ACC112 (cell line): Measurements from ENCODE around the gene PHF23.
A peak's percentile ranks its signal among the peaks of the same experiment; 100 is the strongest.

Source experiments
- H2AFZ ChIP-seq: fragments of 200-600 bp; sonication (generic); one replicate; pipeline ENCODE4 v1.6.0; 2017; ENCODE audit warnings: antibody characterized with exemption, low read length; ENCODE audit not compliant: unreplicated experiment
- H3K27ac ChIP-seq: fragments of 200-600 bp; sonication (generic); 2 replicates; pipeline ENCODE4 v1.5.1; 2014; ENCODE audit warnings: low read depth, mild to moderate bottlenecking, antibody characterized with exemption, low read length, moderate library complexity
- H3K27me3 ChIP-seq: fragments of 200-600 bp; sonication (generic); 2 replicates; pipeline ENCODE4 v1.6.1; 2014; ENCODE audit warnings: mild to moderate bottlenecking, antibody characterized with exemption, low read length, moderate library complexity, mixed read lengths; ENCODE audit not compliant: insufficient read depth
- H3K36me3 ChIP-seq: fragments of 200-600 bp; sonication (generic); 2 replicates; pipeline ENCODE4 v1.6.1; 2016; ENCODE audit warnings: mild to moderate bottlenecking, antibody characterized with exemption, low read length, moderate library complexity, mixed read lengths; ENCODE audit not compliant: insufficient read depth
- H3K4me1 ChIP-seq: fragments of 200-600 bp; sonication (generic); one replicate; pipeline ENCODE4 v1.6.1; 2016; ENCODE audit warnings: low read length, mixed read lengths; ENCODE audit not compliant: insufficient read depth, unreplicated experiment, control insufficient read depth
- H3K4me3 ChIP-seq: fragments of 200-600 bp; sonication (generic); 2 replicates; pipeline ENCODE4 v1.5.1; 2014; ENCODE audit warnings: mild to moderate bottlenecking, low read depth, low read length
- H3K79me2 ChIP-seq: fragments of 200-600 bp; sonication (generic); one replicate; pipeline ENCODE4 v1.6.0; 2016; ENCODE audit warnings: low read length; ENCODE audit not compliant: control insufficient read depth, unreplicated experiment, insufficient read depth

The PHF23 gene

DNA sequence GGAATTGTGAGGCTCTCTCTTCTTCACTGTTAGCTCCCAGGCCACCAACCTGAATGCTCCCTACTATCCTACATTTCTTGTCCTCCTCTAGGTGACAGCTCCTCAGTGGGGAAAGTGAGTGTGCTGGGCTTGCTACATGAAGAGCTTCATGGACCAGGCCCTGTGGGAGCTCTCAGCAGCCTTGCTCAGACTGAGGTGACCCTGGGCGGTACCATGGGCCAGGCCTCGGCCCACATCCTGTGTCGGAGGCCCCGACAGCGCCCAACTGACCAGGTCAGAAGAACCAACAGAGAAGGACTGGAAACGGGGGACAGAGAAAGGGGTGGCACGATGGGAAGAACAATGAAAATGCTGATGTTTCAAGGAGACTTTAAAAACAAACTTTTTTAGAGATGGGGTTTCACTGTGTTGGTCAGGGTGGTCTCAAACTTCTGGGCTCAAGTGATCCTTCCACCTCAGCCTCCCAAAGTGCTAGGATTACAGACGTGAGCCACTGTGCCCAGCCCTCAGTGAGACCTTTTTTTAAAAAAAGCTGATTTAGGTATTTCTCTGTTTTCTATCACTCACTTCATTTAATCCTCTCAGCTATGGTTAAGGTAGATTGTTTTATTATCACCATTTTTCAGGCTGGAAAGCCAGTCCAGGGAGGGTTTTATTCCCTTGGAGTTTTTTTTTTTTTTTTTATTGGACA, 17.7 kb upstream of the PHF23 start:
- no peak overlapping the region for H3K4me3 ChIP-seq
- H3K27me3 ChIP-seq = peaks cover 9% of the 10 kb centered on the region
- no peak overlapping the region for H2AFZ ChIP-seq
- peaks cover 26% of the 10 kb centered on the region for H3K36me3 ChIP-seq
- peaks cover 17% of the 10 kb centered on the region for H3K79me2 ChIP-seq
- peaks cover 20% of the 10 kb centered on the region for H3K4me1 ChIP-seq
- no peak overlapping the region for H3K27ac ChIP-seq

DNA sequence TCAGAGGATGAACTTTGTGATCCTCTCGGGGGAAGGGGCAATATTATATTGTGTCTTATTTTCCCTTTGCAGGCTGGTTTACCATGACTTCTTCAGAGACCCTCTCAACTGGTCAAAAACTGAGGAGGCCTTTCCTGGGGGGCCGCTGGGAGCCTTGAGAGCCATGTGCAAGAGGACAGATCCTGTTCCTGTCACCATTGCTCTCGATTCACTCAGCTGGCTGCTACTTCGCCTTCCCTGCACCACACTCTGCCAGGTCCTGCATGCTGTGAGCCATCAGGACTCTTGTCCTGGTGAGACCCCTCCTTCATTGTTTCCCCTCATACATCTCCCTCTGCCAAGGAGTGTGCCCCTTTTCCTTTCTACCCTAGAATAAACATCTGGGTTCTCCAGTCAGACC, 15.3 kb upstream of the PHF23 start:
- Histone ChIP-seq H3K27ac (no peak overlapping the region), H3K4me1 (peaks cover 27% of the 10 kb centered on the region), H3K79me2 (peaks cover 37% of the 10 kb centered on the region), H3K36me3 (peaks cover 26% of the 10 kb centered on the region), H2AFZ (no peak overlapping the region), H3K27me3 (no peaks in the 10 kb centered on the region), H3K4me3 (no peak overlapping the region; the same call in 1 of the 2 replicates)

DNA sequence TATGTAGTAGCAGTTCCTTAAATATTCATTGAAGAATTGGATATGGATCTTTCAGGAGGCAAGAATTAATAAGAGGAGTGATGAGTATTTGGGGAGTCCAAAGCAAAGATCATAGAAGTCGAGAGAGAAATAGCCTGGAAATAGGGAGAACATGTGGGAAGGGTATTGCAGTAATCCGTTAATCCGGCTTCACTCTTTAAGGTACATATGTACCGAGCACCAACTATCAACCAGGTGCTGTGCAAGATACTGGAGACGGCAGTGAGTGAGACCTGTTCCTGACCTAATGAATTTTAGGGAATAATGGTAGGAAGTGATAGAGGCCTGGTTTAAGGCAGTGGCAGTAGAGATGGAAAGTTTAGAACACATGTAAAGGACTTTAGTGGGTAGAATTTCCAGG, 13.8 kb upstream of the PHF23 start:
- peaks cover 51% of the 10 kb centered on the region for H3K79me2 ChIP-seq
- H2AFZ ChIP-seq = no peak overlapping the region
- H3K4me1 ChIP-seq = peaks cover 25% of the 10 kb centered on the region
- H3K36me3 ChIP-seq = peaks cover 15% of the 10 kb centered on the region; the same call in 1 of the 2 replicates
- no peaks in the 10 kb centered on the region for H3K27me3 ChIP-seq
- H3K4me3 ChIP-seq = peak overlapping the region; percentile 96
- H3K27ac ChIP-seq = peak overlapping the region; percentile 97

DNA sequence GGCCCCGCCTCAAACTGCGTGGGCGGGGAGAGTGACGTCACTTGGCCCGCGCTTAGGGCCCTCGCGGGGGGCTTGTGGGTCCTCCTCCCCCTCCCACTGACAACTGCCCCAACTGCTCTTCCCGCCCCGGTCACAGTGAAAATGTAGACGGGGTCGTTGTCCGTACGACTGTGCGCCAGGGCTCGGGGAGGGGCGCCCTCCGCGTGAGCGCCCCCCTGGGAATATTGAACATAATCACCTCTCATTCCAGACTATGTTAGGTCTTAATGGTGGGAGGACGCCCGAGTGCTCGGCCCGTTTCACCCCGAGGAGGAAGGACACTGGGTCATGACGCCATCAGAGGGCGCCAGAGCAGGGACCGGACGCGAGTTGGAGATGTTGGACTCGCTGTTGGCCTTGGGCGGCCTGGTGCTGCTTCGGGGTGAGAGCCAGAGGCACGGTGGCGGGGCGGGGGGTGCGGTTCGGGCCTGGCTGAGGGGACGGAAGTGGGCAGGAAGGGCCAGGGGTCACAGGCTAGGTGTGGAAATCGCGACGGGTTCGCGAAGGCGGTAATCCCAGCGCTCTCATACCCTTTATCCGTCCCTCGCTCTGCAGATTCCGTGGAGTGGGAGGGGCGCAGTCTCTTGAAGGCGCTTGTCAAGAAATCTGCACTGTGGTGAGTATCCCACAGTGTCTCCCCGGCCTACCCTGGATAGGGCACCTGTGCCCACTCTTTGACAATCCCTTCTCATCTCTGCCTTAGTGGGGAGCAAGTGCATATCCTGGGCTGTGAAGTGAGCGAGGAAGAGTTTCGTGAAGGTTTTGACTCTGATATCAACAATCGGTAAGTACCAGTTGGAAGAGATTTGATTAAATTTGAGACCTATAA, 13.2 kb upstream of the PHF23 start, which contains the start of gene ELP5:
Gene ELP5 (plus strand): TSS at position 40 of the 868 bp plus-strand sequence. CDS start 336 bp downstream, at position 376.
- Histone ChIP-seq H3K4me1 (peaks cover 25% of the 10 kb centered on the region), H3K79me2 (peaks cover 58% of the 10 kb centered on the region), H3K36me3 (peaks cover 15% of the 10 kb centered on the region; the same call in 1 of the 2 replicates), H3K4me3 (peak within 1 kb of the TSS; percentile 96), H3K27me3 (no peaks in the 10 kb centered on the region), H3K27ac (peak within 1 kb of the TSS; percentile 97), H2AFZ (peak within 1 kb of the TSS; percentile 93)

DNA sequence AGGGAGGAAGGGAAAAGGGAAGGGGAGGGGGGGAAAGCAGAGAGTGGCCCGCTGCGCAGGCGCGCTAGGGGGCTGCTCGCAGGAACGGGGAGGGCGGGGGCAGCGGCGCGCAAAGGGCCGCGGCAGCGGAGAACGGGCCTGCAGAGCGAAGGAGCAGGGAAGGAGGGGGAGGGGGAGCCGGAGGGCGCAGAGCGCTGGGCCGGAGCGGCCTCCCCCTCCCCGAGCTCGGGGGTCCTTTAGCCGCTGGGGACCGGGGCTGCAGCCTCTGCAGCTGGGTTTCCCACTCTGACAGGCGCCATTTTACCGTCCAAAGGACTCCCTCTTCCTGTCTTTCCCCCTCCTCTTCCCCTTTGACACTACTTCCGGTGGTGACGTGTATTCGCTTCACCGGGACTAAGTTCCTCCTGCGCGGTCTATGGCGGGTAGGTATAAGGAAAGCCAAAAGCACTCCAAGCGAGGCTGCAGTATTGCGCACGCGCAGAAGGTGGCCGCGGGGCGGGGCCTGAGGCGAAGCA, 12.5 kb upstream of the PHF23 start, which contains the start of gene CTDNEP1:
Gene CTDNEP1 (minus strand): TSS at position 74 of the 515 bp plus-strand sequence. CDS start 438 bp downstream, outside the sequence.
- peaks cover 65% of the 10 kb centered on the region for H3K79me2 ChIP-seq
- H3K4me3 ChIP-seq = peak within 1 kb of the TSS; percentile 96
- peaks cover 15% of the 10 kb centered on the region; the same call in 1 of the 2 replicates for H3K36me3 ChIP-seq

DNA sequence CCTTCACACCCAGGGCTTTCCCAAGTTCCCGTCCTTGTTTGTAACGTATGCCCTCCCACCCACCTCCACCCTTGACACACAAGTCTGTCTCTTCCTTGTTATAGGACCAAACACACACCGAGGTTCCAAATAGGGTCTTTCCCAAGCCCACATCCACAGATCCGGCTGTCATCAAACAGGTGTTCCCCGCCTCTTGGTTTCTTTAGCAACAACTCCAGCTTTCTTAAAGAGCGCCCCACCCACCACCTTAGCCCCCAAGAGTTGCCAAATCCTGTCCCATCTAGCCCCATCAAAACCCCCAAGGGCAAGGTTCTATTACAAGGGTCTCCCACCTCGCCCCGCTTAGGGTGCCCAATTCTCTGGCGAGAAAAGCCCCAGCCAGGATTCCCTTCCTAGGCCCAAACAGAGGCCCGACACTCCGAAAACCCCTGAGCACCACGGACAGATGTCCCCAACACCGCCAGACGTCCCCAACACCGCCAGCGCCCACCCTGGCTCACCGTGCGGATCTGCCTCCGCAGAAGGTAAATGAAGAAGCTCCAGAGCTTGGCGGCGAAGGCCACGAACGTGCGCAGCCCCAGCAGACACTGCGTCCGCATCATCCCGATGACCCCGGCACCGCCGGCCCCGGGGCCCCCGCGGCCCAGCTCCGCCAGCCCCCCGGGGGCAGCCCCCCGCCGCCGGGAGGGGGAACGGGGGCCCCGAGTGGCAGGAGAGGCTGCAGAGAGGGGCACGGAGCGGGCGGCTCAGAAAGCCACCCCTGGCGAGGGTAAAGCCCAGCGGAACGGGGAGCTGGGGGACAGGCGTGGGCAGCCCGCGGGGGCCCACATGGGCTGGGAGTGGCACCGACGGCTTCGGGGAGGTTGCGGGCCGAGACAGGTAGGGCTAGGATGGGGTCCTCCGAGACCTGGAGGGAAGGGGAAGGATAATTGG, 11.7 kb upstream of the PHF23 start:
- H3K27ac ChIP-seq = peak overlapping the region; percentile 97
- peaks cover 65% of the 10 kb centered on the region for H3K79me2 ChIP-seq
- H3K27me3 ChIP-seq = no peaks in the 10 kb centered on the region
- peak overlapping the region; percentile 96 for H3K4me3 ChIP-seq
- peak overlapping the region; percentile 47 for H2AFZ ChIP-seq
- H3K36me3 ChIP-seq = peaks cover 15% of the 10 kb centered on the region; the same call in 1 of the 2 replicates
- H3K4me1 ChIP-seq = peaks cover 25% of the 10 kb centered on the region

More for the DNA sequence above, 12.5 kb upstream of the PHF23 start, which contains the start of gene CTDNEP1:
- H3K27me3 ChIP-seq = no peaks in the 10 kb centered on the region
- peak within 1 kb of the TSS; percentile 97 for H3K27ac ChIP-seq
- peak within 1 kb of the TSS; percentile 93 for H2AFZ ChIP-seq
- peaks cover 25% of the 10 kb centered on the region for H3K4me1 ChIP-seq

DNA sequence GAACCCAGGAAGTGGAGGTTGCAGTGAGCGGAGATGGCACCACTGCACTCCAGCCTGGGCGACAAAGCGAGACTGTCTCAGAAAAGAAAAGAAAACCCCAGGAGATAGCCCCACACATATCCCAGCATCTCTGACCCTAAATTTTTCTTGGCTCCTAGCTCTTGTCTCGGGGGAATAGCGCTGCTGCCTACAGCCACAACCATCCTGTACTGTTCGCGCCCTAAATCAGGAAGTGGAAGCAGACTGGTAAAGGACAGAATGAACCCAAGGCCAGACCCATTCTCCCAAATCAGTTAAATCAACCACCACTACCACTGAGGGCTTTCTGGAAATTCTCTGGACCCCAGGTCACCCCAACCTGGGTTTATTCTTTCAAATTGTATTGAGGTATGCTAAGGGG, 10.6 kb upstream of the PHF23 start:
- Histone ChIP-seq H3K4me3 (peak overlapping the region; percentile 96), H3K4me1 (peaks cover 25% of the 10 kb centered on the region), H3K27ac (no peak overlapping the region), H3K36me3 (peaks cover 12% of the 10 kb centered on the region; the same call in 1 of the 2 replicates), H2AFZ (no peak overlapping the region), H3K79me2 (peaks cover 65% of the 10 kb centered on the region), H3K27me3 (no peaks in the 10 kb centered on the region)

DNA sequence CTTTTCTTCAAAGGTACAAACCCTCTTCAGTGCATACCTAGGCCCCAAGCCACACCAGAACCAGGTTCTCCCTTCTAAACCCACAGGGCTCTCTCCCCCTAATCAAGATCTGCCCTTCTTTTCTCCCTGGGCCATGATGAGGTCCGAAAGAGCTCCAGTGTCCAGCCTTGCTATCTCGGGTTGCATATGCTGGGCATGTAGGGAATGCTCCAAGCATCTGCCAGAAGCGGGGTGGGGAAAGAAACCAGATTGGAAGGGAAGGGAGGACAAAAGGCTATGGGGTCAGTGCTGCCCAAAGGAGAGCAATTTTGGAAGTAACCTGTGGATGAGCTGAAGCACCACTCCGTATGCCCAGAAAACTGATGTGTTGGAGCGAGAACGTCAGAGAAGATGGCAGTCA, 10.0 kb upstream of the PHF23 start:
- Histone ChIP-seq H3K4me3 (peak overlapping the region; percentile 23; the same call in 1 of the 2 replicates), H3K4me1 (peaks cover 25% of the 10 kb centered on the region), H3K27ac (no peak overlapping the region), H3K79me2 (peaks cover 63% of the 10 kb centered on the region), H2AFZ (no peak overlapping the region), H3K27me3 (no peaks in the 10 kb centered on the region), H3K36me3 (peaks cover 8% of the 10 kb centered on the region; the same call in 1 of the 2 replicates)

DNA sequence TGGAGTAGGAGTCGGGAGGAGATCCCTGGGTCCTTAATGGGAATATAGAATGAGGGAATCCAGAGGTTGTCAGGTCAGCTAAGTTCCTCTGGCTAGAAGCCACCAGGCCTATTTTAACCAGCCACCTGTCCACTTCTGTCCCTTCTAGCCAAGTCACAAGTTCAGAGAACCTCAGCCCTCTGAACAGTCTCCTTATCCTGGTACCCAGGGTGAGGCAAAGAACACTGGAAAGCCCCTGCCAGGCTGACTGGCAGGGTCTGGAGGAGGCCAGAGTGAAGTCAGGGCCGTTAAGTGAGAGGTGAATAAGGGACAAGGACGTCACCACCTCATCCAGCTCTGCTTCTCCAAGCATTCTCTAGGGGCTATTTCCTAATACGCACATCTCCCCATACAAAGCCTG, 9.5 kb upstream of the PHF23 start:
- peaks cover 25% of the 10 kb centered on the region for H3K4me1 ChIP-seq
- no peak overlapping the region for H2AFZ ChIP-seq
- H3K4me3 ChIP-seq = peak overlapping the region; percentile 23; the same call in 1 of the 2 replicates
- H3K27ac ChIP-seq = no peak overlapping the region
- H3K36me3 ChIP-seq = peaks cover 7% of the 10 kb centered on the region; the same call in 1 of the 2 replicates
- H3K27me3 ChIP-seq = no peaks in the 10 kb centered on the region
- H3K79me2 ChIP-seq = peaks cover 59% of the 10 kb centered on the region
